DMS153 treated with DMSO at 0.1 percent for 48 hours (cell line): ENCODE data around the gene LDLRAD3.

Experiments
- DNase-seq: peaks from one replicate; lab custom pipeline; 2025; ENCODE audit not compliant: unreplicated experiment; lab: John Stamatoyannopoulos, UW

Gene LDLRAD3

DNA sequence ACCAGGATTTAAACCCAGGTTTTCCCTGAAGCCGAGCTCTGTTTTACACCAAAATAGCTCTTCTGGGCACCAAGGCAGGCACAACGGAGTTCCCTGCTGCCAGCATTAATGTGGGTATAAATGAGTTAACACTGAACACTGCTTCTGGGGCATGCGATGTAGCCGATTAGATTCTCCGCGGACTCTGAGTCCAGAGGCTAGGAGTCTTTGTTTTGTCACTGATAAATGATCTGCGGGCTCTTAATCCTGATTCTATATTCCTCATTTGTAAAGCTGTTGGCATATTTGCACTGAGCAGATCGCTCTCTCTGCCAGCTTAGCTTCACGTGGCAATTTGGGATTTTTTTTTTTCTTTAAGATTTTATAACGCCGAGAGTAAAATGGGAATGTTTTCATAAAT, 16.8 kb upstream of the LDLRAD3 start:
- DNase-seq = no peak

DNA sequence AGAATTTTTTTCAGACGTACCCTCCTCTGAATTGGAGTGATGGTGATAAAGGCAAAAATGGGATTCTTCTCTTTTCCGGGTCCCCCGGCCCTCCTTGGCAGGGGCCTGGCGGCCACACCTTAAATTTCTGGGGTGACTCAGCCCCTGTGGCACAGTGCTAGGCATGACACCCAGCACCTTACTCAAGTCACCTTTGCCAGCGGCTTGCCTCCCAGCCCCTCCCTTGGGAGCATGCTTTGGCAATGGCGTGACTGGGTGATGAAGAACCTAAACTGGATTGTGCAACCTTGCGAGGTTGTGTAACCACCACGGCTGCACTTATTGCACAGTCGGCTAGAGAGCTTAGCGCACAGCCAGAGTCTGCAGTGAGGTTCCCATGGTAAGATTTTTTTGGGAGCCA, 16.2 kb upstream of the LDLRAD3 start:
- peak; percentile 39 for DNase-seq

DNA sequence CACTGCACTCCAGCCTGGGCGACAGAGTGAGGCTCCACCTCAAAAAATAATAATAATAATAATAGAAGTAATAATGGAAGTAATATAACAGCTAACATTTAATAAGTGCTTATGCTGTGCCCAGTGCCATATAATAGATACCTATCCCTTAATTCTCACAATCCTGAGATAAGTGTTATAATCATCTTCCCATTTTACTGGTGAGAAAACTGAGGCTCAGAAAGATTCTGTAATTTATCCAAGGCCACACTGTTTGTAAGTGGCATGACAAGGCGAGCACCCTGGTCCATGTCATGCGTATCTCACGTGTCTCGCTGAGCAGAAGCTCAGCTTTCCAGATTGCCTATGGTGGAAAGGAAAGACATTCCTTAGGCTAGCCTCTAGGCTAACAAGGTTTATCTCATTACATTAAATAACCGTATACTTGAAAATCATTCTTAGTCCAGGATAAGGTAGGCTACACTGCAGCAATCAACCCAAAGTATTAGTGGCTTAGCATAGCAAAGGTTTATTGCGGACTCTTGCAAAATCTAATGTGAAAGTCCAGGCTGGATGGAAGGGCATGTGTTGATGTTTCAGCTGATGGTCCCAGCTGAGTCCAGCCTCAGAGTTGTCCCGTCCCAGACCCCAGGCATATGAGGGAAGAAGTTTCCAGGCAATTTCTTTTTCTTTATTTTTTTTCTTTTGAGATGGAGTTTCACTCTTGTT, 15.0 kb upstream of the LDLRAD3 start:
- no peak for DNase-seq

DNA sequence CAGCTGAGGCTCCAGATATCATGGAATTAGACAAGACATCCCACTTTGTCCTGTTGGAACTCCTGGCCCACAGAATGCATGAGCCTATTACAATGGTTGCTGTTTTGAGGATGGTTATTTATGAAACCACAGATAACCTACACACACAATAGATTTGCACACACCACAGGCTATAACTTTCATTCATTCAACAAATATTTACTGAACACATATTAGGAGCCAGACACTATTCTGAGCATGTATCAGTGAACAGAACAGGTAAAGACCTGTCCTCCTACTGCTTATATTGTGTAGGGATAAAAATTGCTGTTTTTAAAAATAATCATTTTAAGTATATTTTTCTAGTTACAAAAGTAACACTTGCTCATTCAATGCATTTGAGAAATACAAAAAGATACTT, 13.4 kb upstream of the LDLRAD3 start:
- no peak for DNase-seq

DNA sequence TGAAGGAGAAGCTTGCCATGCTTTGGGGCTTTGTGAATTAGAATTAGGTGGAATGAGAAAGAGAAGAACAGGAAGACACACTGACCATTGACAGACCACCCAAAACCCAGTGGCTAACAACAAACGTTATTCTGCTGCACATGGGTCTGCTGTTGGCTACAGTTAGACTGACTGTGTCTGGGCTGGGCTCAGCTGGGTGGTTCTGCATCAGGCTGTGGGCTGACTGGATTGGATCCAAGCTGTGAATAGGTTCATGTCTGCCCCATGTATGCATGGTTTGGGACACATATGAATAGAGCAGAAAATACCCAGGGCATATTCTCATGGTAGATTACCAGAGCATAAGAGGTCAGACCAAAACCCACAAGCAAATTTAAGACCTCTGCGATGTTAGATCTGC, 11.7 kb upstream of the LDLRAD3 start:
- no peak for DNase-seq

DNA sequence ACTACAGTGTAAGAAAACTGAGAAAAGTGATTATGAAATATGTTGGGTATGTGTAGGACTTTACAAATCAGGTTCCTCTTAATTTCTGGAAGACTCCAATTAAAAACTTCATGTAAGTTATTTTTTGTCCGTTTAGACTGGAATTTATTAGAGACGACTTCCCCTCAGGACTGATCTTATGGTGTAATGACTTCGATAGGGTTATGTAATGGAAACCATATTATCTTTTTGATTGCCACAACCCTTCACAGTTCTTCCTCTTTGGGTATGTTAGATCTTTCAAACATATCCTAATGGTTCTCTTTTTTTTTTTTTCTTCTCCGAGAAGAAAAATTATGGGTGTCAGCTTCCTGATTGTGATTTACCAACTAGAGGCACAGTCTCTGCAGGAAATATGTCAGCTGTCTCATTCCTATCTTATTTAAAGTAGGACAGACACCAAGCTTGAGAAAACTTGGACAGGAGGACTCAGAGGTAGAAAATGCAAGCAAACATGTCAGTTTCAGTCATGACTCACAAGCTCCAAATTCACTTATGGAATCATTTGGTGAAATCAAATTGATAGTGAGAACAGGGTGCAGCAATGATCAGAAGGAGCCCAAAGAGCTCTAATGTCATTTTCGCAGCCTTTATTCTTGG, 11.1 kb upstream of the LDLRAD3 start:
- DNase-seq = no peak

DNA sequence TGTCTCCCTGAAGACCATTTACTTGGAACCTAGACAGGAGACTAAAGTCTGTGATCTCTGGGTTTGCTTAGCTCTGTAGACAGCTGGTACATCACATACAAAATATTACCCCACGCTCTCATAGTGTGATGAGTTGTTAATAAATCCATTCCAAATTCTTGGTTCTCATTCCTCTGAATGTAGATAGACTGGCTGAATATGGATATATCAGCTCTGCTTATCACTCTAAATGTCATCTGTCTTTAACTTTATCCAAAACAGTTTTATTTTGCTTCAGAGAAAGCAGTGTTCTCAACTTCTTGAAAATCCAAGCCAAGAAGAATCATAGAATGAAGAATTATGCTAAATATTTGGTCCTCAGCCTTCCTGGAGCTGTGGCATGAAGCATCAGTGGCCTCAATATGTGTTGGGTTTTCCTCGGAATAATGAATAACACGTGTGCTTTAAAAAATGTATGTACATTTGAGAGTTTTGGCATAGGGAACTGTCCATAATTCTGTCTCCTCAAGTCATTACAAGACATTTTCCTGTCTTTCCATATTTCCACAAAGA, 10.5 kb upstream of the LDLRAD3 start:
- no peak for DNase-seq

DNA sequence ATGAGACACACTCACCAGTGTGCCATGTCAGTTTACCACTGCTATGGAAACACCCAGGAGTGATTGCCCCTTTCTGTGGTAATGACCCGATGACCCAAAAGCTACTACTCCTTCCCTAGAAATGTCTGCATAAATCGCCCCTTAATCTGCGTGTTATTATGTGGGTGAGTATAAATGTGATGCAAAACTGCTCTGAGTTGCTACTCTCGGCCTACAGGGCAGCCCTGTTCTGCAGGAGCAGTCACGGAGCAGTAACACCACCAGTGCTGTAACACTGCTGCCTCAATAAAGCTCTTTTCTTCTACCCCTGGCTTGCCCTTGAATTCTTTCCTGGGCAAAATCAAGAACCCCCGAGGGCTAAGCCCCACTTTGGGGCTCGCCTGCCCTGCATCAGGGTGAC, 9.6 kb upstream of the LDLRAD3 start:
- no peak for DNase-seq

DNA sequence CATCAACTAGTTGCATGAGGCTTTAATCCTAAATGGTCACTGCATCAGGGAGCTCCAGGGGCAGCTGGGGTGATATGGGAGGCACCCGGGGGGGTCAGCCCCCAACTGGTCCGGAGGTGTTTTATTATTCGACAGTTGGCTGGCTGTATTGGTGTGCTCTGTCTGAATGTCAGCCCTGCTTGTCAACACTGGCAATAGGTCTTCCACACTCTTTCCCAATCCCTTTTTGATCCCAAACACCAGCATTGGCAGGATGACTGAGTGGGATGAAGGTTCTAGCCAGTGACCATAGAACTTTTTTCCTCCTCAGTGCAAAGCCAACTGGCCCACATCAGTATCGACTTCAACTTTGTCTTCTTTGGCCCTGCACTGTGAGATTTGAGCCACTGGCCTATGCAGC, 8.9 kb upstream of the LDLRAD3 start:
- no peak for DNase-seq

DNA sequence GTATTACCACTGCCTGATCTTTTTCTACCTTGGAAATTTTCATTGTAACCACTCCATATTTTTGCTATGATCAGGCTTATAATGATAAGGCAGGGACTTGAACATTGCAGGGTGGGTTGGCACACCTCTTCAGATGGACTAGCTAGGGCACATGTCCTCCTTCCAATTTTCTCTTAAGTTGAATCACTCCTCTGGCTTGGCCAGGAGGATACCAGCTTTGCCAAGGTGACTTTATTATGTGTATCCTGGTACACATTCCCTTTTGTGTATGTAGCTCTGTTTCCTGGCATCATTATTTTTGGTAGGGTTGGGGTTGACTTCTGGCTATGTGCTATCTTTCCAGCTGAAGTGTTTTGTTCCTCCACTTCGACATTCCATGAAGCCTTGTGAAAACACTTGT, 8.5 kb upstream of the LDLRAD3 start:
- DNase-seq = no peak

DNA sequence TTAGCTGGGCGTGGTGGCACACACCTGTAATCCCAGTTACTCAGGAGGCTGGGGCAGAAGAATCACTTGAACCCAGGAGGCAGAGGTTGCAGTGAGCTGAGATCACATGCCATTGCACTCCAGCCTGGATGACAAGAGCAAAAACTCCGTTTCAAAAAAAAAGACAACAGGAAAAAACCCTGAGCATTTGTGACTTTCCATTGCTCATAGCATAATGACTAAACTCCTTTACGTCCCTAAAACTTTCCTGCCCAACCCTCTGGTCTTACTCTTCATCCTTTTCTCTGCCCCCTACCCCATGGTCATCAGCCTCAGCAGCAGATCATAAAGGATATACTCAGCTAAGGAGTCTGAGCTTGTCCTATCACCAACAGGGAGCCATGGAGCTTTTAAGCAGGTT, 6.8 kb upstream of the LDLRAD3 start:
- no peak for DNase-seq

DNA sequence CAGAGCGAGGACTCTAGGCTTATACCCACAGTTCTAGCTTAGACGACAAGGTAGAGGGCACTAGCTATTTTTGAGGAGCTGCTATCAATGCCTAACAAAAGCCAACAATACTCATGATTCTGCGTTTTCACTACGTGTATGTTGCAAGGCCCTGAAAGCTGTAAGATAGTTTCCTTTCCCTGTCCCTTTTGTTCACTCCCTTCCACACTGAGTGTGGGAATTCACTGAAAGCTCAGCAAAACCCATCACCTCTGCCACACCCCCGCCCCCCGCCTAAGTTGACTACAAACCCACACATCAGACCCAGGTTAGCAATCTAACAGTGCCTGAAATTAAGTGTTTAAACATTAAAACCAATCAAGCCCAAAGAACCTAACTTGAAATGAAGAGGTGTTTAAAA, 6.2 kb upstream of the LDLRAD3 start:
- DNase-seq = no peak

DNA sequence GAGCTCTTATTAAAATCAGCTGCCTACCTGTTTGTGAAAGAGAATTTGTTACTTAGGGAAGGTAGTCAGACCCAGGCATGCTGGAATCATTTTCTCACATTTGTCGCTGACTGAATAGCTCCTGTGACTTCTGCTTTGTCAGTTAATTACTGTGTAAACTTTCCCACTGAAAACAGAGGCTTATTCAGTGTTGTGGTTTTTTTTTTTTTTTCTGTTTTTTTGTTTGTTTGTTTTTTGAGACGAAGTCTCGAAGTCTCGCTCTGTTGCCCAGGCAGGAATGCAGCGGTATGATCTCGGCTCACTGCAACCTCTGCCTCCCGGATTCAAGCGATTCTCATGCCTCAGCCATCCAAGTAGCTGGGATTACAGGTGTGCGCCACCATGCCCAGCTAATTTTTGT, 5.6 kb upstream of the LDLRAD3 start:
- DNase-seq = no peak

DNA sequence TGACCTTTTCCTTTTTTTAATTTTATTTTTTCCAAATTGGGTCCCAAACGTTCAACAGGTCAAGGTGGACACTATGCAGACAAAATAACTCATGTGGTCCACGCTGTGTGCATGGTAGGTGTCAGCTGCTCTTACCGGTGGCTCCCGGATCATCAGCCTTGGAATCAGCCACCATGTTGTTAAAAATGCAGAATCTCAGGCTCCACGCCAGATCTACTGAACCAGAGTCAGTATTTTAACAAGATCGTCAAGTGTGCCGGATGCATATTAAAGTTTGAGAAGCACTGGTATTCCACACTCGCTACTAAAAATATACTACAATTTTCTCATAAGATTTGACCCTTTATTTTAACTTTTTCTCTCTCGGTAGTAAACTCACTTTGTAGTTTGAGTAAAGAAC, 553 bp upstream of the LDLRAD3 start:
- DNase-seq = no peak

DNA sequence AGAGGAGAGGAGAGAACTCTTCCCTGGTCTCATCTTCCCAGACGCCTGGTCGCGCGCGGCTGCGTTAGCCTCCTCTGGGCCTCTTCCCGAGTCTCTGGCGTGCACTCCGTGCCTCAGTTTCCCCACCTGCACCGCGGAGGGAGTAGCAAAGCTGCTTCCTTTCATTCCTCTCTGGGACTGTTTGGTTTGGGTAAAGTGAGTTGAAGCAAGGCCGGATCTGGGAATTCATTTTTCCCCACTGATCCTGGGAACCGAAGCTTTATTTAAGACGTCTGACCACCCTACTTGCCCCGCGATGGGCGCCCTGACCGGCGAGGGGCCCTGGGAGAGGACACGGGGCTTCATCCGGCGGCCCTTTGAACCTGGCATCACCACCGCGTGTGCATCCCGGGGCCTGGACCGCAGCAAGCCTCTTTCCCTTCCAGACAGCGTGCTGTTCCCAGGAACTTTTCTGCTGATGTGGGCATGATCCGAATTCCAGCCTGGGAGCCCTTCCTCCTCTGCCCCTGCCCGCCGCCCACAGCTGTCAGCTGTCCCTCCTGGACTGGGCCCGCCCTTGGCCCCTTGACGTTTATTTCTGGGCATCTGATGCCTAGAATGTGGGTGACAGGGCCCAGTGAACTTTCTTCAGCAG, 758 bp downstream of the LDLRAD3 start:
- no peak for DNase-seq

DNA sequence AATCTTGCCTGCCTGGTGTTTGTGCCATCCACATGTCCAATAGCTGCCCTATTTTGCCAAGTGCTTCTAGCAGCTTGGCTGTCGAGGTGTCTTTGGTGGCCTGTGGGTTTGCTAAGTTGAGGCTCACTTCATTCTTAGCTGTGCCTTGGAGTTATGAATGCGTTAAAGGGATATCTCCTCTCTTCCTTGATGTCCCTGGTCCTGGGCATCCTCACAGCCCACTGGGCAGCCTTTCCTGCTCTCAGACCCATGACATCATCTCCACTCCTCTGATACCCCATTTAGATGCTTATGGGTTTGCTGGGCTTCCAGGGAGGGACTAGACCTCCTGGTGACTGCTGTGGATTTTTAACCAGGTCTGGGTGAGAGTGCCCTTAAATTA, 1.3 kb downstream of the LDLRAD3 start:
- no peak for DNase-seq

DNA sequence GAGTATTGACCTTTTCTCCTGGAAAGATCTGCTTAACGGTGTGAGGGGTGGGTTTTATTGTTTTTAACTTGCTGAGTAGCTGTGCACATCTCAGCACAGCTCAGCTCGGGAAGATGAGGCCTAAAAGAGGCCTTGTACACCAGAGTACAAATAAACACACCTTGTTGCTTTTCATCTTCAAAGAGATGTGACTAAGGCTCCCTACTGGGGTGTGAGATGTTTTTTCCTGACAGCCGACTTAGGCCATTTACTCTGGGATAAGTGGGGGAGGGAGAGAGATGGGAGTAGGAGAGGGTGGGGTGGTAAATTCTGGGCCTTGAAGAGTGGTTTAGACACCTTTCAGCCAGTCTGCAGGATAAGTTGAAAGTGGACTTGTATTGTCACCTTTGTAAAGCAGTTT, 2.9 kb downstream of the LDLRAD3 start:
- DNase-seq = no peak

DNA sequence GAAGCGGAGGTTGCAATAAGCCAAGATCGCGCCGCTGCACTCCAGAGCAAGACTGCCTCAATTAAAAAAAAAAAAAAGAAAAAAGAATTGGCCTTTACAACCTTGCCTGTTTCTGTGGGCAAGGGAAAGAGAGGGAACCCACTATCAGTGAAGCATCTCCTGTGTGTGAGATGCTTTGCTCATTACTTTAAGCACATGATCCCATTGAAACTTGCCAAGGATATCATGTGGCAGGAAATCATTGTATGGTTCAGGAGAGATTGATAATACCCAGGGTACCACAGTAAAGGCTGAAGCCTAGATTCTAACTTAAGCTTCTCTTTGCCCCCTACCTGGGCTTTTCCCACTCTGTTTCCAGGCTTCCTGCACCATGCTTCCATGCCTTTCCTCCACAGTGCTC, 3.6 kb downstream of the LDLRAD3 start:
- DNase-seq = no peak

DNA sequence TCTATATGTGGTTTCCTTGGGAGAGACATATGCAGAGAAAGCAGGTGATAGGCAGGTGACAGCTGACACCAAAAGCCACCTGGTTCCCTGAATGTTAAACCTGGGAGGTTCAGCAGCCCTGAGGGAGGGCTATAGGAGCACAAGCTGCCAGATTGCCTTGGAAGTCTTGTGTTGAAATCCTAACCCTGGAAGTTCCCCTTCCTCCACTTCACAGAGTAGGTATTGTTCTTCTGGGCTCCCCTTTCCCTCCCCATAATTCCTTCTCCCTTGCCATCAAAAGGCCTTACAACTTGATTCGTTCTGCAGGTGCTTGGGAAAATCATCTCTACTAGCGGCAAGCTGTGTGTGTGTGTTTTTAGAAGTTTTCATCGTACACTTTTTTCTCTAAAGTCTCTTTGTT, 5.4 kb downstream of the LDLRAD3 start:
- DNase-seq = no peak

DNA sequence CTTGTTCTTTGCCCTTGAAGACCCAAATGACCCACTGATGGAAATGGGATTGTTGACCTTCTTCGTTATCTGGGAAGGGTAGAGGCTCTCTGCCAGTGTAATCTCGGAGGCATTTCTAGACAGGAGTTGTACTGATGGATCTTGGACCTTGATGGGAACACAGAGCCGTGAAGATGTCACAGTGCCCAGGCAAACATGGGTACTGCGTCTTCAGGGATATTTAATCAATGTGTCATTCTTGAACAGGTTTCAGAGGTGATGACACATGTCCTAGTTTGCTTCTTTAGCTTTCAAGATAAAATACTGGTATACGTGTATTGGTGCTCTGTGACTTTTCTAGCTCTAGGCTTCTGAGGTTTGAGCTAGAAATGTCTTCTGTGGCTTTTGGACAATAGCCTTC, 6.2 kb downstream of the LDLRAD3 start:
- DNase-seq = no peak

DNA sequence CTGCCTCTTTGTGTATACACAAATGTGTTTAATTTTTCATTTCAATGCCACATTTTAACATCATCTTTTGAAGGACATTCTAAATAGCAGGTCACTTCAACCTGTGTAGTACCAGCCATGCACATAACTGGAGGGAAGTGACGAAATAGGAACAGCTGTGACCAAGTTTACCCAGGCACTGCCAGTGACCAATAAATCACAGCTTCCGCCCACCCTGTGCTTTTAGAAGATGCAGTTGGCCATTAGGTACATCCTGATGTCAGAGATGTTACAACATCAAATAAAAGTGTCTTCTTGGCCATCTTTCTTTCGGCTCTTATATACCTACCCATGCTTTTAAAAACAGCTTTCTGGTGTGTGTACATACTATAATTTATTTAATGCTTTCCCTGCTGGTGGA, 7.8 kb downstream of the LDLRAD3 start:
- DNase-seq = no peak

DNA sequence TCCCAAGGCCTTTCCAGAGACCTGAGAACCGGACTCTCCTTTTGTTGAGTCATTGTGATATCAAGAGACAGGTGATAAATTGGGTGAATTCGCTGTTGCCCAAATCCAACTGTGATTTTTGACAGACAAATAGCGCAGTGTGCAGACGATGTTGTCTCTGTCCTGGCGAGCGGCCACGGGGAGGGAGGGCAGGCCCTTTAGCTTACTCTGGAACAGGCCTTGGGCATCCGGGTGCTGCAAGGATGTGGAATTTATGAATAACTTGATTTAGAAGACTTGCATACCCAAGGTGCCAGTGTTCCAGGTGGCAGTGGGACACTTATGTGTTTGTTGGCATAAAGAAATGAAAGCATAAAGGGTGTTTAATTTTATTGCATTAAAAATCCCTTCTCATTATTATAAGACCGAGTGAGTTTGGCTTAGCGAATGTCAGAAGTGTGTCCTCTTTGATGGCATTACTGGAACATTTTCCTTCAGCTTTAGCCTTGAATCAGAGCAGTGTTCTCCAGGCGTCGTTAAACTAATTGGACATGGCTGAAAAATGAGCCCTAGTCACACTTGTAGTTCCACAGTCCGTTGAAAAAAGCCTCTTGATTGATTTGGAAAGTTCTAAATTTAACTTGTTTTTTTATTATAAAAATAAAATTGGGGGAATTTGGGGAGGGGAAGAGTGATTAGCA, 9.4 kb downstream of the LDLRAD3 start:
- no peak for DNase-seq
